GM19324 (cell line): Measurements from ENCODE around the gene MXRA7.
"Not testable (repeated sequence)": the region's sequence is repeated elsewhere in the genome, so short reads cannot be mapped to it uniquely, and the experiment has no call there.

Source experiments
- ATAC-seq: cut with Tn5 transposase; IDR thresholded peaks from one replicate; pipeline ENCODE4 v1.9.1; 2021; ENCODE audit warnings: mild to moderate bottlenecking, moderate library complexity; ENCODE audit not compliant: unreplicated experiment, low FRiP score

Gene MXRA7

GRCh38 chr17:76700270-76700616 lies 10.5 kb downstream of the MXRA7 start:
- ATAC-seq = no peak

- ATAC-seq = not testable (repeated sequence)
Measured at GRCh38 chr17:76698466-76698977, 12.2 kb downstream of the MXRA7 start.

GRCh38 chr17:76697702-76698465 lies 12.9 kb downstream of the MXRA7 start:
- ATAC-seq = no peak

DNA sequence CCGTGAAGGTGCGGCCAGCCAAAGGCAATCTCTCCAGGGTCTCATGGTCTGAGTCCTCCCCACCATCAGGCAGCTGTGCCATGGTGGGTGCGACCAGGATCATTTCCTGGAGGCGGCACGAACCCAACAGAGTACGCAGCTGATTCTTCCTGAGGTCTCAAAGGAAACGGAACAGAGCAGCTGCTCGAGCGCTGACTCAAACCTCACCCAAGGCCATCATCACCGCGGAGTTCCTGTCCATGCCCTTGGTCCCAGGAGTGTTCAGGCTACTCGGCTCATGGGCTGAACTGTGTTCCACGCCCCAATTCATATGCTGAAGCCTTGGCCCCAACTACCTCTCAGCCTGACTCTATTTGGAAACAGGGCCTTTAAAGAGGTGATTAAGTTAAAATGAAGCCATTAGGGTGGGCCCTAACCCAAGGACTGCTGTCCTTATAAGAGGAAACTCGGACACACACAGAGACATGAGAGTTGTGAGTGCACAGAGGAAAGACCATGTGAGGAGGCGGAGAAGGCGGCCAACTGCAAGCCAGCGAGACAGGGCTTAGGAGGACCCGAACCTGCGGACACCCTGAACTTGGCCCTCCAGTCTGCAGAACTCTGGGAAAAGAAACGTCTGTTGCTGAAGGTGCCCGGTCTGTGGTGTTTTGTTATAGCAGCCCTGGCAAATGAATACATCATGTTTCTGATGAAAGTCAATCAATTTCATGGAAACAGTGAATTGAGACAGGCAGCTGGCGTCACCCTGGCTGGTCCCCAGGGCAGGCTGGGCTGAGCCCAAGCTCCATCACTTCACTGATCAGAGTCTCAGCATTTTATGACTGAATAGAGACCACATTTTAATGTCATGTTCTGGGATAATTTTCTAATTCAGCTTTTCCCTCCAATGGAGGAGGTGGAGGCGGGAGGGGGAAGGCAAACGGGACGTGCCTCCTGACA lies 13.7 kb downstream of the MXRA7 start:
- no peak for ATAC-seq

GRCh38 chr17:76695059-76695831 lies 15.5 kb downstream of the MXRA7 start:
- no peak for ATAC-seq

DNA sequence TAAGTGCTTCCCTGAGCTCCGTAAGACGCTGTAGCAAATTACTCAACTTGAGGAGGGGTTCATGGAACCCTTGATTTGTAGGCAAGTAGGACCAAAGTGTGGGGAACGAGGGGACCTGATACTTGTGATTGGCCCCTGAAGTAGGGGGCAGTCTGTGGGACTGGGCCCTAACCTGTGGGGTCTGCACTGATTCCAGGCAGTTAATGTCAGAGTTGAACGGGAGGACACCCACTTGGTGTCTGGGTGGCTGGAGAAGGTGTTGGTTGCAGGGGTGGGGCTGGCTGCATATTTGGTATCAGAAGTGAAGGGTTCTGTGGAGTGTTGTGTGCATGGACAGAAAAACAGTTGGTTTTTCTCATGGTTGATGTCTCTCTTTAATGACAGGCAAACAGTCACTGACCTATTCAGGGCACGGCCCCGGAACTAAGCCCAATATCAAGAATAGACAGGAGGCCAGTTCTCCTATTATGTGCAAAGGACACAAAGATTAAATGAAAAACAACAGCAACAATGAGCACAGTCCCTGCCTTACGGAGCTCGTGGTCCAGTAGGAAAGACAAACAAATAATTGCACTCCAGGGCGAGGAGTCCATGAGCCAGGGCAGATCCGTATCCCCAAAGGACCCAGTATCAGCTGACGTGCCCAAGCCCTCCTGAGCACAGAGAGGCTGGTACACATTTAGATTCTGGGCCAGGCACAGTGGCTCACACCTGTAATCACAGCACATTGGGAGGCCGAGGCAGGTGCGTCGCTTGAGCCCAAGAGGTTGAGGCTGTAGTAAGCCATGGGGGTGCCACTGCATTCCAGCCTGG lies 19.2 kb downstream of the MXRA7 start:
- no peak for ATAC-seq

DNA sequence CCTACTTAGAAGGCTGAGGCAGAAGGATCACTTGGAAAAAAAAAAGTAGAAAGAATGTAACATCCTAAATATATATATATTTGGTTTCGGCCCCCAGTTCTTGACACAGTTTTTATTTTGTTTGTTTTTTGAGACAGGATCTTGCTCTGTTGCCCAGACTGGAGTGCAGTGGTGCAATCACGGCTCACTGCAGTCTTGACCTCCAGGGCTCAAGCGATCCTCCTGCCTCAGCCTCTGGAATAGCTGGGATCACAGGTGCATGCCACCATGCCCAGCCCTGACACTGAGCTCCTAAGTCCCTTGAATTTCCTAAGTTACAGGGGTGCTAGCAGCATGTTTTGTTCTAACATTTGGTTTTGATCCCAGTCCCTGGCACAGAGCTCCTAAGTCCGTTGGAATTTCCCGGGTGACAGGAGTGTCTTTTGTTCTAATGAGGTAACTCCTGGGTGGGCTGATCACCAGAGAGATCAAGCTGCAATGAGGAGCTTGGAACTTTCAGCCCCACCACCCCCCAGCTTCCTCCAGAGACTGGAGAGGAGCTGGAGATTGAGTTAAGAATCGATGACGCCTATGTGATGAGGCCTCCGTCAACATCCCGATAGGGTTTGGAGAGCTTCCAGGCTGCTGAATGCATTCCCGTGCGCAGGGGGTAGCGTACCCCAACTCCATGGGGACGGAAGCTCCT lies 20.0 kb downstream of the MXRA7 start:
- ATAC-seq = no peak

- no peak for ATAC-seq
Measured at GRCh38 chr17:76689859-76690258, 20.9 kb downstream of the MXRA7 start.

DNA sequence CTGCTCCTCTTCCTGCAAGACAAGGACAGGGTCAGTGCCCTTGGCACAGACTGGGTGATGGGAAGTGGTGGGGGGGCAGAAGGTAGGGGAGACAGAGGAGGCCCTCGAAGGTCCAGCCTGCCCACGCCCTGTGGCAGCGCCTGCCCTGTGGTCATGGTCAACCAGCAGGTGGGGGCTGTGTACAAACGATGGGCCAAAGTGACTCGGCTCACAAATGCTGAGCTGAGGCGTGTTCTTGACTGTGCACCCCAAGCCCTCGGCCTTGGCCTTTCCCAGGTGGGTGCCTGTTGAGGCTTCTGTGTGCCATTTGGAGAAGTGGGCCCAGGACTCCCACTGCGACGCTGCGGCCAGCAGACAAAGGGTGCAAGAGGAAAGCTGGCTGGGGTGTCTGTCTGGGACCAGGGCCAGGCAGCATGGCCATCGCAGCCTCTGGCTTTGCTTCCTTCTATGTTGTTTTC lies 22.6 kb downstream of the MXRA7 start:
- no peak for ATAC-seq

DNA sequence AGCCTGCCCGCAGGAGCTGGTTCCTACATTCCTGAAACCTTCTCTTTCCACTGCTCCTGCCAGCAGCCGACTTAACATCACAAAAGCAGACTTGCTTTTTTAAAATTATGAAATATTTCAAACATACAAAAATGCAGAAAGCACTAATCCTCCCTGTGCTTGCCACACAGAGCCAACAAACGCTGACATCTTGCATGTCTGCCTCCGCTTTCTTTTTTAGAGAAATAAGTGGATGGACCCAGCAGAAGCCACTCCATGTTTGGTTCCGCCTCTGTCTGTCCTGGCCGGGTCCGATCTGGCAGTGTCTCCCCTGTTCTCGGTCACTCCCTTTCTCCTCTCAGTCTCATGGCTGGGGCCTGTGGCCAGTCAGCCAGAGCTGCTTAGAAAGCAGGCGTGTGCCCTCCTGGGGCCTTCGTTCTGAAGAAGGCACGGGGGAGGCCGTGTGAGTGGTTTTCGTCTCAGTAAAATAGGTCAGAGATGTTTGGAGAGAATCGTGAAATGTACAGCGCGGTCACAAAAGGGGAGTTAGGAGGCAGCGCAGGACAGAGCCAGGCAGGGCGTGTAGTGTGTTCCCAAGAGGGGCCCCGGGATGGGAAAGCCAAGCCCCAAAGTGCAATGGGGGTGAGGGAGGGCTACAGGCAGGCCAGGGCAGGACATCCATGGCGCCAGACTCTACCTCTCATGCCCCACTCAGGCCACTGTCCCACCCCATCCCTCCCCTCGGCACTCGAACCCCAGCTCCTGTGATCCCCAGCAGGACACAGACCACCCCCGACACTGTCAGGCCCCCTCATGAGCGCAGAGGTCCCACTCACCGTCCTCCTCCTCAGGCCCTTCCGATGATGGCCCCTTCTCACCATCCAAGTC lies 23.2 kb downstream of the MXRA7 start:
- ATAC-seq = no peak

- no peak for ATAC-seq
Measured at GRCh38 chr17:76686538-76687297, 24.0 kb downstream of the MXRA7 start.

DNA sequence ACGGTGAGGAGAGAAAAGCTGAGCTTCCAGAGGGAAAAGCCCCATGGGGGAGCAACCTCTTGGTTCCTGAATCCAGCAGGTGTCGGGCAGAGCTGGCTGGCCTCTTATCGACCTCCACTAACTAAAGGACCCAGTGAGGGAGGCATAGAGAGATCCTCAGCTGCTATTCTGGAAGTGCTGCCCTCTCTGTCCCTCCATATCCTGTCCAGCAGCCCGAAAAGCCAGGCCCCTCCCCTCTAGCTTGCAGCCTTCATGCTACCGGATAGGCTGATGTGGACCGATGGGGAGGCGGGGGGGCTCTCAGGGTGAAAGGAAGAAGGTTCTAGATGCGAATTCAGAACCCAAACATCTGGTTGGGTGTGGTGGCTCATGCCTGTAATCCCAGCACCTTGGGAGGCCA lies 24.9 kb downstream of the MXRA7 start:
- ATAC-seq = no peak

DNA sequence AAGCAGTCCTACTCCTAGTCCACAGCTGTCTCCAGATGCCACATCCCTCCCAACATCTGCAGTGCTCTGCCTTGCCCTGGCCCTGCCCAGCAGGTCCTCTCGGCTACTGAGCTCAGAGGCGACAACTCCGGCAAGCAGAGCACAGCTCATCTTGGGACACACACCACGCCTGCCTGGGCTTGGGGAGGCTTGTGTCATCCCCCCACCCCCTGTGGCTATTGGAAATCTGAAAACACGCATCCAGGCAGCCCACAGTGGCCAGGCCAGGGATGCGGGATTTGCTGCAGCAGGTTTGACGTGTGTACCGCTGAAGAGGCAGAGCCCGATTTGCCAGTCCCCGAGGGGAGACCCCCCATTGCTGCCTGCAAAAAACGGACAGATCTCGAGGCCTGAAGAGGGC lies 25.4 kb downstream of the MXRA7 start:
- ATAC-seq = no peak

DNA sequence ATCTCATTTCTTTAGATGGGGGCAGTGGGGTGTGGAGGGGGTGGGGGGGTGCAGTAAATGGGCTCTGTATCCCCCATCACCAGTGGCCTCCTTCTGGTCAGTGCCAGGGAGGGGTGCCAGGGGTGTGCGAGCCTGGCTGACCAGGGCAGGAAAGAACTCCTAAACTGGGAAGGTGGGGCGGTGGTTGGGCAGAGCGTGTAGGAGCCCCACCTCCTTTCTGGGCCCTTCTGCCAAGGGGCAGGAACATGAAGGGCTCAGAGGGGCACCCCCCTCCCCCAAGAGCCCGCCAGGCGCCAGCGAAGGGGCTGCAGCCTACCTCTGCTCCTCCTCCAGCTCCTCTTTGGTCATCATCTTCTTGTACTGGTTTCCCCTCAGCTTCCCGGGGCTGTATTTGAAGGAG lies 26.0 kb downstream of the MXRA7 start:
- ATAC-seq = no peak

- no peak for ATAC-seq
Measured at GRCh38 chr17:76683921-76684745, 26.6 kb downstream of the MXRA7 start.

DNA sequence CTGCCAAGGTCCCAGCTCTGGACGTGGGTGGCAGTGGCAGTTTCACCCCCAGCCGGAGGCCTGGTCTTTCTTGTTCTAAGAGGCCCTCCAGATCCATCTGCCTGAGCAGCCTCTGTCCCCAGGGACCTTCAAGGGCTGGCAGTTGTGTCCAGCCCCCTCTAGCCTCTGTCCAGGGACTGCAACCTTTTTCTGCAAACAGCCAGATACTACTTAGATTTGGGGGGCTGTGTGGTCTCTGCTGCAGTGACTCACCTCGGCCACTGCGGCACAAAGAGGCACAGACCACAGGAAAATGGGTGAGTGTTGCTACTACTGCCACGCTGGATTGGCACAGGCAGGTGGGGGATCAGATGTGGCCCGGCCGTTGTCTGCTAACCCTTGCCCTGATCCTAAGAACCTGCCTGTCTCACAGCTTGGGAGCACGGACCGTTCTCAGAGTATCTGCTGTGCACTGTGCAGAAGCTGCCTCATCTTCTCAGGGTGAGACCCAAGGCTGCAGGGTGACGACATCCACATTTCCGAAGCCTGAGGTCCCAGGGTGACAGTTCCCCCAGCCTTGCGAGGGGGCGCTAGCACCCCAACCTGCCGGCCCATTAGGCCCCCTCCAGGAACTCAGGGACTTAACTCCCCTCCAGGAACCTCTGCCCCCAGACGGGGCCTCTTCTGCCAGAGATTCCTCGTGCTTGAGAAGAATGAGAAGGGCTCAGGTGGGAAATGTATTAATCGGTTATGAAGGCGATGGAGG lies 27.6 kb downstream of the MXRA7 start:
- no peak for ATAC-seq
